ENCODE results near the gene PRKAR1B.

- TF ChIP-seq, protein P1, sequence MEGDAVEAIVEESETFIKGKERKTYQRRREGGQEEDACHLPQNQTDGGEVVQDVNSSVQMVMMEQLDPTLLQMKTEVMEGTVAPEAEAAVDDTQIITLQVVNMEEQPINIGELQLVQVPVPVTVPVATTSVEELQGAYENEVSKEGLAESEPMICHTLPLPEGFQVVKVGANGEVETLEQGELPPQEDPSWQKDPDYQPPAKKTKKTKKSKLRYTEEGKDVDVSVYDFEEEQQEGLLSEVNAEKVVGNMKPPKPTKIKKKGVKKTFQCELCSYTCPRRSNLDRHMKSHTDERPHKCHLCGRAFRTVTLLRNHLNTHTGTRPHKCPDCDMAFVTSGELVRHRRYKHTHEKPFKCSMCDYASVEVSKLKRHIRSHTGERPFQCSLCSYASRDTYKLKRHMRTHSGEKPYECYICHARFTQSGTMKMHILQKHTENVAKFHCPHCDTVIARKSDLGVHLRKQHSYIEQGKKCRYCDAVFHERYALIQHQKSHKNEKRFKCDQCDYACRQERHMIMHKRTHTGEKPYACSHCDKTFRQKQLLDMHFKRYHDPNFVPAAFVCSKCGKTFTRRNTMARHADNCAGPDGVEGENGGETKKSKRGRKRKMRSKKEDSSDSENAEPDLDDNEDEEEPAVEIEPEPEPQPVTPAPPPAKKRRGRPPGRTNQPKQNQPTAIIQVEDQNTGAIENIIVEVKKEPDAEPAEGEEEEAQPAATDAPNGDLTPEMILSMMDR (conservative IDR thresholded peaks at IDR 0.05; ENCODE audit: low read length), result no peak
- TF ChIP-seq EZH2phosphoT487 (IDR thresholded peaks at IDR 0.05; ENCODE audit: borderline replicate concordance, low read depth, low read length), result no peak
Measured at GRCh38 chr7:744854-745430, 17.9 kb upstream of the PRKAR1B start.
